Measurements from ENCODE around the gene ESPN.

DNA sequence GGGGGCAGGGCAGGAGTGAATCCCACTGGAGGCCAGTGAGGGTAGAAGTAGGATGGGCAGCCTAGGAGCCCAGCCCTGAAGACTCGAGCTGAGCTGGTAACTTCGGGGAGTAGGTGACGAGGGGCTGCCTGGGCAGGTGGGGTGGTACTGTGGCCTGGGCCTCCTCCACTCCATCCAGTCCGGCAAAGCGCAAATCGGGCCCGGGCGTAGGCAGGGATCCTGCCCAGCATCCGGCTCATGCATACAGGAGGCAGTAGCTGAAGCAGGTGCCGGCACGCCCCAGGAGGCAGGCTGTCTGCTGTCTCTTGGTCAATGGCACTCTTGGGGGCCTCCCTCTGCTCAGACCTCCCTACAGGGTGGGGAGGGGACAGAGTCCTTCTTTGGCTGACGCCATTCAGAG is 42.6 kb downstream of the ESPN start:
- TF ChIP-seq CTCF (IDR thresholded peaks at IDR 0.05; ENCODE audit: borderline replicate concordance, extremely low read depth, low read length, poor library complexity, severe bottlenecking) (no peak), EZH2 (IDR thresholded peaks at IDR 0.05; ENCODE audit: borderline replicate concordance, low read depth, low read length, severe bottlenecking) (no peak)
